Mesodermal cell (in vitro differentiated cells): Measurements from ENCODE around the gene SASH3.

ENCODE experiments used
- H3K27ac ChIP-seq: 2 replicates; pipeline ENCODE4 v1.7.0; 2013; ENCODE audit warnings: mild to moderate bottlenecking, low read depth, low read length, moderate library complexity; ENCODE audit not compliant: severe bottlenecking
- H3K36me3 ChIP-seq: 2 replicates; pipeline ENCODE4 v1.7.1; 2013; ENCODE audit warnings: mild to moderate bottlenecking, low read length, moderate library complexity; ENCODE audit not compliant: control insufficient read depth, insufficient read depth
- H3K4me1 ChIP-seq: one replicate; pipeline ENCODE4 v1.7.1; 2013; ENCODE audit warnings: mild to moderate bottlenecking, low read length; ENCODE audit not compliant: insufficient read depth, control insufficient read depth, poor library complexity, severe bottlenecking
- H3K4me3 ChIP-seq: 2 replicates; pipeline ENCODE4 v1.7.0; 2013; ENCODE audit warnings: low read length, control low read depth, mild to moderate bottlenecking; ENCODE audit not compliant: insufficient read depth, poor library complexity, severe bottlenecking; ENCODE audit errors: extremely low read depth
- H3K9me3 ChIP-seq: 2 replicates; pipeline ENCODE4 v1.7.1; 2013; ENCODE audit warnings: mild to moderate bottlenecking, low read length, moderate library complexity; ENCODE audit not compliant: control insufficient read depth
- WGBS, 2 experiments: methylation state at CpG; one replicate each; pipeline ENCODE4 v1.1.5; 2013; ENCODE audit warnings: missing lambda C conversion rate in 2 of 2; ENCODE audit not compliant: insufficient coverage in 2 of 2; 5-methylcytosine and 5-hydroxymethylcytosine counted together

Gene SASH3

DNA sequence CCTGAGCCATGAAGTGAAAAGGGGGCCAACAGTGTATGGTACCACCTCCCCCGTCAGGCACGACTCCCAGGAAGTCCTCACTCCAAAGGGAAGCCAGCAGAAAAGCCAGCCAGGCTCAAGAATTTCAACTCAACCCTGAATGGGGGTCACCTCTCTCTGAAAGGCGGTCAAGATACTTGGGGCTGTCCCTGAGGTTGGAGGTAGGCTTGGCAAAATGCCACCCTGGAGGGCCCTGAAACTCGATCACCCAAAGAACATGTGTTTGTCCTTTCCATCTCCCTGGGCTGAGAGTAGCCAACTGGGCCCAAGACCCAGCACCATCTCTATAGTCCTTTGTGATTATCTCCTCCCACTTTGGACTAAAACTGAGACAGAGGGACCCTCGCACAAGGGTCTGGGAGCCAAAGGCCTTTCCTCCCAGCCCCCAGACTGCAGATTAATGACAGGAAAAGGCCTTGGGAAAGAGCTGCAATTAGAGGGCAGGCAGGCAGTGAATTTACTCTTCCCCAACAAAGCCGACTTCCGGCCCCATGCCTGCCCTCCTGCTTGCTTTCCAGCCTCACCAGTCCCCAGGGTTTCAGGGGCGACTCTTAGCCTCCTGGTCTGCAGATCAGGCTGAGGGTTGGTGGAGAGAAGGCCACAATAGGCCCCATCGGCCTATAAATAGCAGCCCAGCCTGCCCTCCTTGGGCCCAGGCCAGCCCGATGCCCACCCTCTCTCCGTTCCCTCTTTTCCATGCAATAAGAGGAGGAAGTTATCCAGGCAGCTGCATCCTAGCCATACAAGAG lies 5.6 kb downstream of the SASH3 start:
- H3K27ac ChIP-seq, result no peak overlapping the region
- 90 to 95% methylated on average over 2 to 4 of the region's 11 CpGs for WGBS, 2 experiments
- H3K4me1 ChIP-seq, result no peaks in the 10 kb centered on the region
- no peaks in the 10 kb centered on the region for H3K9me3 ChIP-seq
- H3K36me3 ChIP-seq, result no peaks in the 10 kb centered on the region
- no peak overlapping the region for H3K4me3 ChIP-seq

DNA sequence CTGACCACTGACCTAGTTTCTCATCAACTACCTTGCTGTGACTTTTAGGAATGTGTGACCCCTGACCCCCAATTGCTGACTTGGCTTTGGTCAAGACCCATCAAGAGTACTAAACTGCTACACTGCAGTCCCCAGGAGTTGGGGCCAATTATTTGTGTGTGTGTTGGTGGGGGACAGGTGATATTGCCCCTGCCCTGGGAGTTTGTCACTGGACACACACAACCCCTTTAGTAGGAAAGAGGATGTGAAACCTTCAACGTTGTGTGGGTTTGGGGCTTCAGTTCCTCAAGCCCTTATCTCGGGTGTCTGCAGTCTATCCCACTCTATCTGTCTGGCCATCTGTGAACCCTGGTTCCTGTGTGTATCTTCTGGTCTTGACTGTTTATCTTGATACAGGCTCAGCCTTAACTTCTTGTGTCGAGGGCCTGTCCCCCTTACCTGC lies 6.5 kb downstream of the SASH3 start:
- H3K9me3 ChIP-seq, result no peaks in the 10 kb centered on the region
- 60% methylated on average over 1 of the region's 3 CpGs; no CpG with 5 or more reads in 1 of the 2 experiments for WGBS, 2 experiments

DNA sequence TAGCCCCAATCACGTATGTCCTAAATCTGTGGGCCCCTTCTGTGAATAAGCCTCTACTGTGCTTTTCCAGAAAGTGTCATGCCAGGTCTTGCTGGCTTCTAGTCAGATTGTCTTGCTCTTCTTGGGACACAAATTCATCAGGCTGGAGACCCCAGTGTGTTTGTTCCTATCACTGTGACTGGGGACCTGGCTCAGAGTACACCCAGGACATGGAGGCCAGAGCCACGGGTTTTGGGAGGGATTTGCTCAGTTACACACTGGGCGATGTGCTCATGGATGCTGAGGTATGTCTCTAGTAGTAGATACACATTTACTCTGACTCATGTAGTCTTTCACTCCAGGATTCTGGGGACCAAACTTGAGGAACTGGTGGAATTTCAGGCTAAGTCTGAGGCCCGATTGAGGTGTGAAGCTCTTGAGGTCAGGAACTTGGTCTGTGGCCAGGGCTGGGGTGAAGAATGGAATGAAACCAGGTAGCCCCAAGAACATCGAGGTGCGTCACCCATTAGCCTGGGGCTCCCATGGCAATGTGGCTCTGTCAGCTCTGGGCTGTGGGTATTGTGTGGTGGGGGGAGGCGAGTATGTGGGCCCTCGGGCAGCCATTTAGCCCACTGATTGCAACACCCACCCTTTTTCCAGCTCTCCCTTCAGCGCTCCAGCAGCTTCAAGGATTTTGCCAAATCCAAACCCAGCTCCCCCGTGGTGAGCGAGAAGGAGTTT lies 7.7 kb downstream of the SASH3 start:
- 91% methylated on average over 3 of the region's 11 CpGs; no CpG with 5 or more reads in 1 of the 2 experiments for WGBS, 2 experiments

More for the DNA sequence above, 6.5 kb downstream of the SASH3 start:
- H3K4me3 ChIP-seq, result no peak overlapping the region
- H3K36me3 ChIP-seq, result no peaks in the 10 kb centered on the region
- H3K27ac ChIP-seq, result no peak overlapping the region
- H3K4me1 ChIP-seq, result no peaks in the 10 kb centered on the region

DNA sequence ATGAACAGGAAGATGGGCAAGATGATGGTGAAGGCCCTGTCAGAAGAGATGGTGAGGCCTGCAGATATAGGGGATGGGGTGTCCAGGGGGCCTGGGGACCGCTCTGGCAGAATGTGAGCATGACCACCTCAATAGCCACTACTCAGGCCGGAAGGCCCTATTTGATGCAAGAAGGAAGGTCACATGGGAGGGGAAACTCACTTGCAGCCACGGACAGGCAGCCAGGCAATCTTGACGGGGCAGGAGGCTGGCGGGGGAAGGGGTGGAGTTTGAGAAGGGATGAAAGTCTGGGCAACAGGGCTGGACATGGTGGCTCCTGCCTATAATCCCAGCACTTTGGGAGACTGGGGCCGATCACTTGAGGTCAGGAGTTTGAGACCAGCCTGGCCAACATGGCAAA lies 8.8 kb downstream of the SASH3 start:
- no peaks in the 10 kb centered on the region for H3K4me1 ChIP-seq
- H3K4me3 ChIP-seq, result no peak overlapping the region
- no peak overlapping the region for H3K27ac ChIP-seq
- no peaks in the 10 kb centered on the region for H3K36me3 ChIP-seq
- no CpG with 5 or more reads among the region's 6 CpGs for WGBS, 2 experiments
- no peaks in the 10 kb centered on the region for H3K9me3 ChIP-seq

More for the DNA sequence above, 7.7 kb downstream of the SASH3 start:
- H3K27ac ChIP-seq, result no peak overlapping the region
- no peaks in the 10 kb centered on the region for H3K9me3 ChIP-seq
- H3K36me3 ChIP-seq, result no peaks in the 10 kb centered on the region
- no peaks in the 10 kb centered on the region for H3K4me1 ChIP-seq
- H3K4me3 ChIP-seq, result no peak overlapping the region

DNA sequence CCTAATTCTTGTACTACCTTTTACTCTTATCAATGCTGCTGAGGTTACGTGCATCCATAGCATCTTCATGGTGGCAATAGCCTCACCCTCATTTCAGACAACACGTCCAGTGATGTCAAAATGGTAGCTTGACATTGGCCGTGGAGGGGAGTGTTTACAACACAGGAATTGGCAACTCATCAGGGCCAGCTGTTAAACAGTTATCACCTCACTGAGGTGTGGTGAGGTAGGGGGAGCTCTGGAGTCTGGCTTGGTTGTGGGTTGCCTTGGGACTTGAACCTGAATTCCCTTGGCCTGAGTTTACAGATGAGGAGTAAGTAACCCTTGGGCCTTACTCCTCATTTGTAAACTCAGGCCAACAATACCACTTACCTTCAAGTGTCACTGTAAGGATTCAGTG lies 10.4 kb downstream of the SASH3 start:
- Histone ChIP-seq H3K4me3 (no peak overlapping the region), H3K36me3 (no peaks in the 10 kb centered on the region), H3K9me3 (no peaks in the 10 kb centered on the region), H3K27ac (no peak overlapping the region), H3K4me1 (no peaks in the 10 kb centered on the region)
- WGBS, 2 experiments, result no CpG with 5 or more reads among the region's 3 CpGs

DNA sequence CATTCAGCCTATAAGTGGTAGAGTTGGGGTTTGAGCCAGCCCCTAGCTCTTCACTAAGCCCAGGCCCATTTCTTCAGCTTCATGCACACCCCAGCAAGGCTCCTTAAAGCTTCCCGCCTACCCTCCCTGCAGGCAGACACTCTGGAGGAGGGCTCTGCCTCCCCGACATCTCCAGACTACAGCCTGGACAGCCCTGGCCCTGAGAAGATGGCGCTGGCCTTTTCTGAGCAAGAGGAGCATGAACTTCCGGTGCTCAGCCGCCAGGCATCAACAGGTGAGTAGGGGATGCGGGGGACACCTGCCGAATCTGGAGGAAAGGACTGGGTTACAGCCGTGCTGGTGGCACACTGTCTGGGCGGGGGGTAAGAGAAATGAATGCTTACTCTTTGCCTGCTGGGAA lies 11.1 kb downstream of the SASH3 start:
- Histone ChIP-seq H3K27ac (no peak overlapping the region), H3K36me3 (no peaks in the 10 kb centered on the region), H3K4me1 (no peaks in the 10 kb centered on the region), H3K9me3 (no peaks in the 10 kb centered on the region), H3K4me3 (no peak overlapping the region)
- 100% methylated on average over 5 of the region's 9 CpGs; no CpG with 5 or more reads in 1 of the 2 experiments for WGBS, 2 experiments

DNA sequence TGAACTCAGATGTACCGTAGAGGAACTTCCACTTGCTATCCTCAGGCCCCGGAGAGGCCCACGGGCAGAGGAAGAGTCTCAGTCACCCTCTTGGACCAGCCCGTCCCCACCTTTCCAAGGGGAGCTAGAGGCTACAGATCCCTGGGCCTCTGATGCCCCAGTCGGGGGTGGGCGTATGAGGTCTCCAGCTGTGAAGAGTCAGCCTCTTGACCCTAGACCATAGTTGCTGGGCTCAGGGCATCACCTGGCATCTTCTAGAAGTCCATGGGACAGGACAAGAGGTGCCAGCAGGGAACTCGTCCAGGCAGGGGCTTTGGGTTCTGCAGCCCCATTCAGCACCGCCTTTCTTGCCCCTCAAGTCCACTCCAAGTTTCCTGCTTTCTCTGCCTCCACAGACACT lies 11.6 kb downstream of the SASH3 start:
- H3K36me3 ChIP-seq, result no peaks in the 10 kb centered on the region
- no peaks in the 10 kb centered on the region for H3K4me1 ChIP-seq
- H3K9me3 ChIP-seq, result no peaks in the 10 kb centered on the region
- H3K27ac ChIP-seq, result no peak overlapping the region
- 60 to 100% methylated on average over 1 to 6 of the region's 8 CpGs for WGBS, 2 experiments
- H3K4me3 ChIP-seq, result no peak overlapping the region

DNA sequence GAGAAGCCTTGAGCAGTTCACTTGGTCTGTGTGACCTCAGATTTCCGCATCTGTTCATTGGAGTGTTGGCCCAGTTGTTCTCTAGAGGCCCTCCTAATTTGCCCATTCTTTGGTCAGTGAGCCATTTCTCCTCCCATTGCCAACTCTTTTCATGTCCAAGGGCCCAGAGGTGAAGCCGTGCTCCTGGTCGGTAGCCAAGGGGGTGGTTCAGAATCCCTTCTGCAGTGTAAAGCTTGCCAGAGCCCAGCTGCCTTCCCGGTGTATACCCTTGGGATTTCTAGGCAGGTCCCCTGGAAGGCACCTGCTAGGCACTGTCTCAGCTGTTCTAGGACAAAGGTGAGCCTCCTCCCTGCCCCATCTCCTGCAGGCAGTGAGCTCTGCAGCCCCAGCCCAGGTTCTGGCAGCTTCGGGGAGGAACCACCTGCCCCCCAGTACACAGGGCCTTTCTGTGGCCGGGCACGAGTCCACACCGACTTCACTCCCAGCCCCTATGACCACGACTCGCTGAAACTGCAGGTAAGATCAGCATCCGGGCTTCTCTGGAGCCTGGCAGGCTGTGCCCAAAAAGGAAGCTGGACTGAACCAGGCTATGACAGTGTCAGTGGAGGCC lies 12.3 kb downstream of the SASH3 start:
- no peak overlapping the region for H3K4me3 ChIP-seq
- H3K9me3 ChIP-seq, result no peaks in the 10 kb centered on the region
- H3K27ac ChIP-seq, result no peak overlapping the region
- 94% methylated on average over 8 of the region's 11 CpGs; no CpG with 5 or more reads in 1 of the 2 experiments for WGBS, 2 experiments
- no peaks in the 10 kb centered on the region for H3K4me1 ChIP-seq
- H3K36me3 ChIP-seq, result no peaks in the 10 kb centered on the region

DNA sequence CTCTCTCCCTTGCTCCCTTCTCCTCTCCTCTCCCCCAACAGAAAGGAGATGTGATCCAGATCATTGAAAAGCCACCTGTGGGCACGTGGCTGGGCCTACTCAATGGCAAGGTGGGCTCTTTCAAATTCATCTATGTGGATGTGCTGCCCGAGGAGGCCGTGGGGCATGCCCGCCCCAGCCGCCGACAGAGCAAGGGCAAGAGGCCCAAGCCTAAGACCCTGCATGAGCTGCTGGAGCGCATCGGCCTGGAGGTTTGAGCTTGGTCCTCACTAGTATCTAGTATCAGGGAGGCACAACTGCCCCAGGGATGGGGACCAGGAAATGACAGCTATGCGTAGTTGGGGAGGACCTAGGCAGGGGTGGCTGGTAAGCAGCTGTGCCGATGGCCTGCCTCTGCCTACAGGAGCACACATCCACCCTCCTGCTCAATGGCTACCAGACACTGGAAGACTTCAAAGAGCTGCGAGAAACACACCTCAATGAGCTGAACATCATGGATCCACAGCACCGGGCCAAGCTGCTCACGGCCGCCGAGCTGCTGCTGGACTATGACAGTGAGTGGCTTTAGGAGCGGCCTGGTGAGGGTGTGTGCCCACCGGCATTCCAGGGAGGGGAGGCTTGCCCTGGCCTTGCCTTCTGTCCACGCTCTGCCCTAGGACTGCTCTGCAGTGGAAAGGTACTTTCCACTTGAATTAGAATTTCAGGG lies 13.0 kb downstream of the SASH3 start:
- Histone ChIP-seq H3K4me1 (no peaks in the 10 kb centered on the region), H3K9me3 (no peaks in the 10 kb centered on the region), H3K36me3 (no peaks in the 10 kb centered on the region), H3K27ac (no peak overlapping the region), H3K4me3 (no peak overlapping the region)
- 98 to 100% methylated on average over 2 to 8 of the region's 18 CpGs for WGBS, 2 experiments

DNA sequence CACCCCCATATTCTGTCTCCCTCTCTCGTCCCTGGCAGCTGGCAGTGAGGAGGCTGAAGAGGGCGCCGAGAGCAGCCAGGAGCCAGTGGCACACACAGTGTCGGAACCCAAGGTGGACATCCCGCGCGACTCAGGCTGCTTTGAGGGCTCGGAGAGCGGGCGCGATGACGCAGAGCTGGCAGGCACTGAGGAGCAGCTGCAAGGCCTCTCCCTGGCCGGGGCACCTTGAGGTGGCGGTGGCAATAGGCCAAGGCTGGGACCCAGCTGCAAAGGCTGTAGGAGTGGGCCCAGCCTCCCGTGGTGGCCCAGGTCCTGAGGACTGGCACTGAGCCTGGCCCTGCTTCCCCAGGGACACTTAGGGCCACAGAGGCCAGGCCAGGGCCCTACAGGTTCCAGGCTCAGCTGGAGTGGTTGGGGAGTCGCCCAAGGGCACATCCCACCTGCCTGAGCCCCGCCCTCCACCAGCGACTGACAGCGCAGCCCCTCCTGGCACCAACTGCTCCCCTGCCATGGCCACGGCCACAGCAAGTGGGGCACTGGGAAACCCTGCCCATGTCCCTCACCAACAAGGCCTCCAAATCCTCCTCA lies 13.9 kb downstream of the SASH3 start:
- WGBS, 2 experiments, result 97% methylated on average over 11 of the region's 20 CpGs; no CpG with 5 or more reads in 1 of the 2 experiments

More for the DNA sequence above, 13.9 kb downstream of the SASH3 start:
- no peak overlapping the region for H3K4me3 ChIP-seq
- no peak overlapping the region for H3K27ac ChIP-seq
- no peaks in the 10 kb centered on the region for H3K4me1 ChIP-seq
- no peaks in the 10 kb centered on the region for H3K36me3 ChIP-seq
- no peaks in the 10 kb centered on the region for H3K9me3 ChIP-seq
